HCT116 (cell line): ENCODE data around the gene TMEM131. TPM values are rescaled to one million over a fixed set of nuclear protein-coding genes. Genes with fewer than 3 reads are reported as not detected.

Experiments
- ATAC-seq: fragments of 200-7000 bp; cut with Tn5 transposase; 2 replicates; pipeline ENCODE4 v1.9.1; 2020; ENCODE audit warnings: mild to moderate bottlenecking, moderate library complexity
- BruUV-seq: library from RNA; stranded (reverse); fragments of 400-500 nt; replicated peaks from 2 replicates; lab custom pipeline; 2021; lab: Mats Ljungman, UMichigan
- CTCF ChIA-PET: fragments of 300-600 bp; sonication (Branson Sonifier 250); formaldehyde crosslinking; loops from one replicate; lab custom pipeline; 2021; ENCODE audit warnings: antibody characterized with exemption; lab: Charles Lee
- POLR2A ChIA-PET: fragments of 300-600, 350-600 bp; sonication (Branson Sonifier 250); formaldehyde crosslinking; loops from one replicate; lab custom pipeline; 2021; ENCODE audit warnings: antibody characterized with exemption; lab: Charles Lee
- RAD21 ChIA-PET, 2 experiments: fragments of 300-600 bp; sonication (Branson Sonifier 250); formaldehyde crosslinking; loops; one replicate each; lab custom pipeline; 2023; ENCODE audit warnings: low total read pairs in 2 of 2; ENCODE audit not compliant: uncharacterized antibody in 2 of 2, unreplicated experiment in 2 of 2, low non-redundant PET in 1 of 2; lab: Charles Lee
- DNase-seq: peaks from one replicate; pipeline ENCODE4 v3.0.0-alpha.2; 2010; ENCODE audit warnings: low read depth, low spot score
- H2AFZ ChIP-seq: fragments of 200-600 bp; shearing (Covaris generic), sonication (generic); 2 replicates; pipeline ENCODE4 v1.6.1; 2017; ENCODE audit warnings: low read depth, mixed run types, mixed read lengths, antibody characterized with exemption, low read length; ENCODE audit not compliant: poor library complexity, severe bottlenecking
- H3K27ac ChIP-seq: 2 replicates; pipeline ENCODE4 v1.5.1; 2012; ENCODE audit warnings: low read depth, low read length
- H3K27me3 ChIP-seq: fragments of 200-600 bp; sonication (generic); 2 replicates; pipeline ENCODE4 v1.6.1; 2016; ENCODE audit warnings: mixed run types, low read length, mixed read lengths; ENCODE audit not compliant: insufficient read depth
- H3K36me3 ChIP-seq, 2 experiments: fragments of 200-500 bp in 1 of 2; fragments of 200-600 bp in 1 of 2; sonication (Bioruptor generic) in 1 of 2; sonication (generic) in 1 of 2; 2 replicates each; pipeline versions ENCODE4 v1.5.1 to v1.6.1; 2014 to 2016; ENCODE audit warnings: low read length in 2 of 2, inconsistent platforms in 1 of 2, mixed read lengths in 1 of 2, mixed run types in 1 of 2; ENCODE audit not compliant: insufficient read depth in 2 of 2, control insufficient read depth in 1 of 2
- H3K4me1 ChIP-seq, 2 experiments: fragments of 200-600 bp in 1 of 2; sonication (generic) in 1 of 2; 2 replicates each; pipeline versions ENCODE4 v1.5.1 to v1.6.1; 2012 to 2017; ENCODE audit warnings: low read length in 2 of 2, inconsistent platforms in 1 of 2, mild to moderate bottlenecking in 1 of 2, mixed read lengths in 1 of 2, mixed run types in 1 of 2, moderate library complexity in 1 of 2; ENCODE audit not compliant: insufficient read depth in 2 of 2, control insufficient read depth in 1 of 2
- H3K4me2 ChIP-seq: fragments of 200-600 bp; sonication (generic); 2 replicates; pipeline ENCODE4 v1.6.1; 2017; ENCODE audit warnings: mixed run types, low read length, mixed read lengths
- H3K4me3 ChIP-seq, 2 experiments: fragments of 200-600 bp in 1 of 2; sonication (generic) in 1 of 2; replicated peaks in 1 of 2; 2 replicates each; pipeline ENCODE4 v1.5.1; 2011 to 2016; ENCODE audit warnings: low read length in 2 of 2, control low read depth in 1 of 2, low read depth in 1 of 2, mild to moderate bottlenecking in 1 of 2, mixed read lengths in 1 of 2, mixed run types in 1 of 2
- H3K79me2 ChIP-seq: fragments of 200-600 bp; sonication (generic); 2 replicates; pipeline ENCODE4 v1.6.1; 2017; ENCODE audit warnings: mild to moderate bottlenecking, mixed run types, low read length, moderate library complexity, mixed read lengths; ENCODE audit not compliant: insufficient read depth
- H3K9ac ChIP-seq: fragments of 200-600 bp; sonication (generic); 2 replicates; pipeline ENCODE4 v1.6.1; 2016; ENCODE audit warnings: low read length, mixed read lengths
- H3K9me2 ChIP-seq: fragments of 200-600 bp; sonication (generic), shearing (Covaris generic); 2 replicates; pipeline ENCODE4 v1.6.1; 2017; ENCODE audit warnings: mixed run types, mild to moderate bottlenecking, moderate library complexity; ENCODE audit not compliant: insufficient read depth
- H3K9me3 ChIP-seq, 2 experiments: fragments of 200-500 bp in 1 of 2; fragments of 200-600 bp in 1 of 2; sonication (Bioruptor generic) in 1 of 2; sonication (generic) in 1 of 2; 2 replicates each; pipeline ENCODE4 v1.6.1; 2014 to 2017; ENCODE audit warnings: low read length in 2 of 2, mixed read lengths in 2 of 2, inconsistent platforms in 1 of 2, low read depth in 1 of 2, mild to moderate bottlenecking in 1 of 2, mixed run types in 1 of 2, moderate library complexity in 1 of 2; ENCODE audit not compliant: control insufficient read depth in 1 of 2, insufficient read depth in 1 of 2
- H4K20me1 ChIP-seq: fragments of 200-600 bp; sonication (generic), shearing (Covaris generic); 2 replicates; pipeline ENCODE4 v1.6.1; 2017; ENCODE audit warnings: mixed run types, mild to moderate bottlenecking, moderate library complexity; ENCODE audit not compliant: insufficient read depth
- ATF3 ChIP-seq: IDR thresholded peaks from 2 replicates; pipeline ENCODE4 v1.6.1; 2012
- CBX3 ChIP-seq: IDR thresholded peaks from 2 replicates; pipeline ENCODE4 v1.6.1; 2012; ENCODE audit warnings: low read depth
- ELF1 ChIP-seq: IDR thresholded peaks from 2 replicates; pipeline ENCODE4 v1.6.1; 2012; ENCODE audit warnings: low read depth, borderline replicate concordance
- FOSL1 ChIP-seq: IDR thresholded peaks from 2 replicates; pipeline ENCODE4 v1.6.1; 2012; ENCODE audit warnings: low read depth
- MAX ChIP-seq: IDR thresholded peaks from 2 replicates; pipeline ENCODE4 v1.6.1; 2012
- POLR2AphosphoS5 ChIP-seq: IDR thresholded peaks from 2 replicates; pipeline ENCODE4 v1.6.1; 2011; ENCODE audit warnings: mild to moderate bottlenecking, low read depth, low read length, moderate library complexity
- RAD21 ChIP-seq: IDR thresholded peaks from 2 replicates; pipeline ENCODE4 v1.6.1; 2012; ENCODE audit warnings: low read depth, mild to moderate bottlenecking
- REST ChIP-seq: IDR thresholded peaks from 2 replicates; pipeline ENCODE4 v1.6.1; 2012; ENCODE audit warnings: low read depth
- SIN3A ChIP-seq: IDR thresholded peaks from 2 replicates; pipeline ENCODE4 v1.6.1; 2012; ENCODE audit warnings: low read depth
- SRF ChIP-seq: IDR thresholded peaks from 2 replicates; pipeline ENCODE4 v1.6.1; 2012; ENCODE audit warnings: low read depth
- YY1 ChIP-seq: IDR thresholded peaks from 2 replicates; pipeline ENCODE4 v1.6.1; 2011; ENCODE audit warnings: low read length, low read depth, moderate library complexity, mild to moderate bottlenecking; ENCODE audit not compliant: insufficient replicate concordance; ENCODE audit errors: extremely low read depth
- ZFX ChIP-seq: fragments of 450-650 bp; IDR thresholded peaks from 2 replicates; pipeline ENCODE4 v1.6.1; 2017
- ZNF274 ChIP-seq: fragments of 200-500 bp; sonication (Bioruptor generic); IDR thresholded peaks from 2 replicates; pipeline ENCODE4 v1.6.1; 2014; ENCODE audit warnings: mild to moderate bottlenecking, low read depth, low read length, inconsistent platforms
- intact Hi-C: fragments of 100-400 bp; cut with micrococcal nuclease; formaldehyde crosslinking; loops from 2 replicates; pipeline ENCODE4 v1.10.0; 2022
- total RNA-seq: library from RNA; stranded (reverse); gene quantifications from one replicate; pipeline ENCODE4 v1.2.1, GENCODE V29; 2021; ENCODE audit not compliant: unreplicated experiment

TMEM131 gene
- total RNA-seq, 1 experiment from 2014 or later, result 51.5 TPM

GRCh38 chr2:97759727-97760407 is 235.9 kb downstream of the TMEM131 start:
- Histone ChIP-seq H3K9me3 (no peaks in the 10 kb centered on the region), H3K79me2 (no peaks in the 10 kb centered on the region), H3K4me2 (no peak overlapping the region), H3K27me3 (no peaks in the 10 kb centered on the region)
- CTCF ChIA-PET, result no interaction called here
- RAD21 ChIA-PET, result no interaction called here
- DNase-seq, result no peak
- TF ChIP-seq YY1 (no peak), ZNF274 (no peak), POLR2AphosphoS5 (no peak), ATF3 (no peak), SIN3A (no peak), FOSL1 (no peak), RAD21 (no peak), ZFX (no peak), CBX3 (no peak), MAX (no peak), ELF1 (no peak), REST (no peak), SRF (no peak)
- TF ChIP-seq, all 23 proteins: peak for 0
- no peak overlapping the region for H3K27ac ChIP-seq
- no peak overlapping the region for H2AFZ ChIP-seq
- no peak for ATAC-seq
- no peak overlapping the region for H3K9ac ChIP-seq
- no peaks in the 10 kb centered on the region for H3K9me2 ChIP-seq
- intact Hi-C loops, result no loop called here
- no peaks in the 10 kb centered on the region for H4K20me1 ChIP-seq
- peaks cover 0 to 8% of the 10 kb centered on the region in 2 experiments; a peak in 2 of 4 replicates for H3K4me1 ChIP-seq
- no TSS peak for BruUV-seq
- H3K36me3 ChIP-seq, result peaks cover 12 to 19% of the 10 kb centered on the region in 2 experiments; a peak in 3 of 4 replicates
- H3K4me3 ChIP-seq, result no peak overlapping the region
- POLR2A ChIA-PET, result no interaction called here
